H9 (cell line): Measurements from ENCODE around the gene CPA4. TPM values are rescaled to one million over a fixed set of nuclear protein-coding genes. Genes with fewer than 3 reads are reported as not detected.

Experiments
- DNase-seq: peaks from one replicate; pipeline ENCODE4 v3.0.0-alpha.2; 2017
- H2AFZ ChIP-seq: one replicate; pipeline ENCODE4 v1.6.1; 2013; ENCODE audit warnings: mild to moderate bottlenecking, low read length, control low read depth, moderate library complexity
- H2AK5ac ChIP-seq: 2 replicates; pipeline ENCODE4 v1.6.1; 2013; ENCODE audit warnings: low read length, control low read depth, mixed read lengths; ENCODE audit not compliant: insufficient read length
- H2BK120ac ChIP-seq: one replicate; pipeline ENCODE4 v1.6.1; 2013; ENCODE audit warnings: low read depth, mild to moderate bottlenecking, low read length, control low read depth, inconsistent platforms; ENCODE audit not compliant: poor library complexity, severe bottlenecking
- H2BK12ac ChIP-seq: 2 replicates; pipeline ENCODE4 v1.6.1; 2013; ENCODE audit warnings: low read length, control low read depth, mixed read lengths, low read depth; ENCODE audit not compliant: insufficient read length
- H2BK15ac ChIP-seq: 2 replicates; pipeline ENCODE4 v1.6.1; 2013; ENCODE audit warnings: low read depth, low read length, control low read depth
- H2BK20ac ChIP-seq: one replicate; pipeline ENCODE4 v1.6.1; 2013; ENCODE audit warnings: low read depth, mild to moderate bottlenecking, low read length, control low read depth, inconsistent platforms; ENCODE audit not compliant: poor library complexity, severe bottlenecking
- H2BK5ac ChIP-seq: 2 replicates; pipeline ENCODE4 v1.6.1; 2013; ENCODE audit warnings: low read length, control low read depth, mixed read lengths; ENCODE audit not compliant: insufficient read length
- H3K14ac ChIP-seq: 2 replicates; pipeline ENCODE4 v1.6.1; 2013; ENCODE audit warnings: low read length, control low read depth; ENCODE audit not compliant: insufficient read depth
- H3K18ac ChIP-seq: 2 replicates; pipeline ENCODE4 v1.6.1; 2013; ENCODE audit warnings: low read depth, mild to moderate bottlenecking, mixed read lengths, low read length, control low read depth; ENCODE audit not compliant: insufficient read length
- H3K23ac ChIP-seq: 2 replicates; pipeline ENCODE4 v1.6.1; 2013; ENCODE audit warnings: low read length, control low read depth, mixed read lengths, low read depth; ENCODE audit not compliant: insufficient read length
- H3K23me2 ChIP-seq: 2 replicates; pipeline ENCODE4 v1.6.1; 2013; ENCODE audit warnings: low read depth, mild to moderate bottlenecking, mixed read lengths, low read length, control low read depth; ENCODE audit not compliant: insufficient read length, poor library complexity, severe bottlenecking
- H3K27ac ChIP-seq: 2 replicates; pipeline ENCODE4 v1.5.1; 2013; ENCODE audit warnings: low read length, control low read depth, mixed read lengths, low read depth; ENCODE audit not compliant: insufficient read length
- H3K27me3 ChIP-seq: 2 replicates; pipeline ENCODE4 v1.6.1; 2013; ENCODE audit warnings: low read length, control low read depth, inconsistent platforms; ENCODE audit not compliant: insufficient read depth
- H3K4ac ChIP-seq: 2 replicates; pipeline ENCODE4 v1.6.1; 2013; ENCODE audit warnings: low read depth, mild to moderate bottlenecking, control low read depth, inconsistent platforms, low read length, moderate library complexity
- H3K4me1 ChIP-seq: 2 replicates; pipeline ENCODE4 v1.6.1; 2013; ENCODE audit warnings: low read length, control low read depth, inconsistent platforms; ENCODE audit not compliant: insufficient read depth
- H3K4me2 ChIP-seq: 2 replicates; pipeline ENCODE4 v1.6.1; 2013; ENCODE audit warnings: low read length, control low read depth, mixed read lengths; ENCODE audit not compliant: insufficient read length, insufficient read depth
- H3K56ac ChIP-seq: 2 replicates; pipeline ENCODE4 v1.6.1; 2013; ENCODE audit warnings: low read depth, mild to moderate bottlenecking, mixed read lengths, low read length, control low read depth; ENCODE audit not compliant: insufficient read length
- H3K79me1 ChIP-seq: 2 replicates; pipeline ENCODE4 v1.6.1; 2013; ENCODE audit warnings: low read depth, mild to moderate bottlenecking, moderate library complexity, low read length, control low read depth, inconsistent platforms; ENCODE audit not compliant: insufficient read depth, poor library complexity, severe bottlenecking
- H3K79me2 ChIP-seq: 2 replicates; pipeline ENCODE4 v1.6.1; 2013; ENCODE audit warnings: low read length, control low read depth, inconsistent platforms; ENCODE audit not compliant: insufficient read depth
- H3K9ac ChIP-seq: 2 replicates; pipeline ENCODE4 v1.6.1; 2013; ENCODE audit warnings: low read length, control low read depth, mixed read lengths; ENCODE audit not compliant: insufficient read length; ENCODE audit errors: extremely low read depth
- H3K9me3 ChIP-seq: one replicate; pipeline ENCODE4 v1.6.1; 2013; ENCODE audit warnings: low read depth, low read length, inconsistent platforms; ENCODE audit not compliant: control insufficient read depth
- H3T11ph ChIP-seq: one replicate; pipeline ENCODE4 v1.6.1; 2013; ENCODE audit warnings: mild to moderate bottlenecking, low read length, control low read depth, inconsistent platforms
- H4K20me1 ChIP-seq: one replicate; pipeline ENCODE4 v1.6.1; 2013; ENCODE audit not compliant: control insufficient read depth, insufficient read length, insufficient read depth
- H4K5ac ChIP-seq: 2 replicates; pipeline ENCODE4 v1.6.1; 2013; ENCODE audit warnings: low read depth, mild to moderate bottlenecking, mixed read lengths, low read length, control low read depth; ENCODE audit not compliant: insufficient read length
- H4K8ac ChIP-seq: replicated peaks from 2 replicates; pipeline ENCODE4 v1.6.1; 2013; ENCODE audit warnings: low read length, control low read depth, mixed read lengths, low read depth; ENCODE audit not compliant: insufficient read length
- H4K91ac ChIP-seq: 2 replicates; pipeline ENCODE4 v1.6.1; 2013; ENCODE audit warnings: low read depth, mild to moderate bottlenecking, moderate library complexity, mixed read lengths, low read length, control low read depth; ENCODE audit not compliant: insufficient read length
- H3K27ac Mint-ChIP-seq, 3 experiments: 2 replicates in 2 of 3; 3 replicates in 1 of 3; pipeline ENCODE4 v1.8.0; 2020 to 2021; ENCODE audit warnings: mixed read lengths in 3 of 3, mild to moderate bottlenecking in 1 of 3, moderate library complexity in 1 of 3
- H3K27me3 Mint-ChIP-seq: 2 replicates; pipeline ENCODE4 v1.8.0; 2021; ENCODE audit warnings: low read depth, mild to moderate bottlenecking, moderate library complexity, mixed read lengths
- H3K36me3 Mint-ChIP-seq, 3 experiments: 2 replicates in 2 of 3; 3 replicates in 1 of 3; pipeline ENCODE4 v1.8.0; 2020 to 2021; ENCODE audit warnings: low read depth in 3 of 3, mixed read lengths in 3 of 3; ENCODE audit not compliant: insufficient read depth in 1 of 3
- H3K4me1 Mint-ChIP-seq, 2 experiments: 2 replicates each; pipeline ENCODE4 v1.8.0; 2020; ENCODE audit warnings: mixed read lengths in 2 of 2
- H3K4me3 Mint-ChIP-seq, 2 experiments: 2 replicates in 1 of 2; 3 replicates in 1 of 2; pipeline ENCODE4 v1.8.0; 2020 to 2021; ENCODE audit warnings: mild to moderate bottlenecking in 2 of 2, mixed read lengths in 2 of 2, moderate library complexity in 1 of 2
- H3K9me3 Mint-ChIP-seq, 2 experiments: 2 replicates in 1 of 2; 3 replicates in 1 of 2; pipeline ENCODE4 v1.8.0; 2020; ENCODE audit warnings: mild to moderate bottlenecking in 2 of 2, mixed read lengths in 2 of 2, moderate library complexity in 1 of 2
- WGBS: extraction: QIAGEN DNeasy Blood & Tissue Kit; methylation state at CpG from one replicate; pipeline ENCODE4 v1.1.7; 2013; ENCODE audit warnings: missing lambda C conversion rate, low lambda C conversion rate, mixed read lengths; ENCODE audit not compliant: insufficient read length; ENCODE audit errors: extremely low coverage; 5-methylcytosine and 5-hydroxymethylcytosine counted together
- total RNA-seq: library from RNA; stranded (reverse); gene quantifications from 2 replicates; pipeline ENCODE4 v1.2.1, GENCODE V29; 2021
- TF ChIP-seq, protein P1 (sequence below): fragments of 200-600 bp; sonication (generic); conservative IDR thresholded peaks from 3 replicates; pipeline ENCODE4 v1.8.0; 2021; ENCODE audit warnings: antibody characterized with exemption, mild to moderate bottlenecking

The CPA4 gene
- total RNA-seq, 1 experiment from 2014 or later: not detected

DNA sequence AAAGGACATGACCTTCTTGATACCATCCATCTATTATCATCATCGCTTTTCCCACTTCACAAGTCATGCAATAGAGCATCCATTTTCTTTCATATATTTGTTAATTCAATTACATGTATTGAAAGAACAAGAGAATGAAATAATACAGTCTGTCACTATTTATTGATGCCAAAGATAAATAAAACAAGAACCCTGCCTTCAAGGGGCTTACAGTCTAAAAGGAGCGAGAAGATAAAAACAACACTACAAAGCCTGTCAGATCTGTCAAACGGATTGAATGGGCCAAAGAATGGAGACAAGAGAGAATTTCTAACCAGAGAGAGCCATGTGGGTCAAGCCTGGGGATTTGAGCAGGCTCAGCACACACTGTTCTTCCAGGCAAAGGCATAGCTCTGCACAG lies 67.6 kb downstream of the CPA4 start:
- H3K27me3 Mint-ChIP-seq: peaks cover 2% of the 10 kb centered on the region; the same call in 1 of the 2 replicates
- Histone ChIP-seq H3K4ac (no peak overlapping the region), H4K5ac (no peak overlapping the region), H3K18ac (no peak overlapping the region), H3K23ac (no peak overlapping the region), H3T11ph (no peak overlapping the region), H2BK12ac (no peak overlapping the region), H4K20me1 (no peaks in the 10 kb centered on the region), H3K27ac (no peak overlapping the region), H3K14ac (no peak overlapping the region), H2BK5ac (no peak overlapping the region), H4K8ac (no peak overlapping the region), H4K91ac (no peak overlapping the region), H3K9me3 (no peaks in the 10 kb centered on the region), H3K9ac (no peak overlapping the region), H3K23me2 (no peaks in the 10 kb centered on the region), H3K27me3 (no peaks in the 10 kb centered on the region), H3K4me1 (peaks cover 7% of the 10 kb centered on the region; the same call in 1 of the 2 replicates), H2BK120ac (no peak overlapping the region), H3K56ac (no peak overlapping the region), H2AK5ac (no peak overlapping the region), H3K4me2 (no peak overlapping the region), H3K79me1 (no peaks in the 10 kb centered on the region), H2BK15ac (no peak overlapping the region), H2AFZ (no peak overlapping the region), H3K79me2 (no peaks in the 10 kb centered on the region), H2BK20ac (no peak overlapping the region)
- H3K4me3 Mint-ChIP-seq: no peak overlapping the region
- TF ChIP-seq, protein P1, sequence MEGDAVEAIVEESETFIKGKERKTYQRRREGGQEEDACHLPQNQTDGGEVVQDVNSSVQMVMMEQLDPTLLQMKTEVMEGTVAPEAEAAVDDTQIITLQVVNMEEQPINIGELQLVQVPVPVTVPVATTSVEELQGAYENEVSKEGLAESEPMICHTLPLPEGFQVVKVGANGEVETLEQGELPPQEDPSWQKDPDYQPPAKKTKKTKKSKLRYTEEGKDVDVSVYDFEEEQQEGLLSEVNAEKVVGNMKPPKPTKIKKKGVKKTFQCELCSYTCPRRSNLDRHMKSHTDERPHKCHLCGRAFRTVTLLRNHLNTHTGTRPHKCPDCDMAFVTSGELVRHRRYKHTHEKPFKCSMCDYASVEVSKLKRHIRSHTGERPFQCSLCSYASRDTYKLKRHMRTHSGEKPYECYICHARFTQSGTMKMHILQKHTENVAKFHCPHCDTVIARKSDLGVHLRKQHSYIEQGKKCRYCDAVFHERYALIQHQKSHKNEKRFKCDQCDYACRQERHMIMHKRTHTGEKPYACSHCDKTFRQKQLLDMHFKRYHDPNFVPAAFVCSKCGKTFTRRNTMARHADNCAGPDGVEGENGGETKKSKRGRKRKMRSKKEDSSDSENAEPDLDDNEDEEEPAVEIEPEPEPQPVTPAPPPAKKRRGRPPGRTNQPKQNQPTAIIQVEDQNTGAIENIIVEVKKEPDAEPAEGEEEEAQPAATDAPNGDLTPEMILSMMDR: no peak
- WGBS: no CpG with 5 or more reads among the region's 3 CpGs
- no peak for DNase-seq
- peaks cover 6 to 7% of the 10 kb centered on the region in 2 experiments; a peak in 4 of 5 replicates for H3K9me3 Mint-ChIP-seq
- H3K27ac Mint-ChIP-seq: no peak overlapping the region; a peak in 1 of 7 replicates
- peaks cover 18 to 21% of the 10 kb centered on the region in 2 experiments for H3K4me1 Mint-ChIP-seq
- peaks cover 0 to 8% (median 2%) of the 10 kb centered on the region in 3 experiments; a peak in 3 of 7 replicates for H3K36me3 Mint-ChIP-seq
